SK-N-SH (cell line): Measurements from ENCODE around the gene RELCH. TPM values are rescaled to one million over a fixed set of nuclear protein-coding genes. Genes with fewer than 3 reads are reported as not detected.

Experiments
- CTCF ChIA-PET: fragments of 300-600, 350-600 bp; formaldehyde crosslinking; extraction: SDS; loops from one replicate; lab custom pipeline; 2021; lab: Yijun Ruan, JAX
- POLR2A ChIA-PET: fragments of 350-600 bp; sonication (Branson Sonifier 250); formaldehyde crosslinking; extraction: SDS; loops from one replicate; lab custom pipeline; 2020; ENCODE audit warnings: antibody characterized with exemption, inconsistent platforms; lab: Yijun Ruan, JAX
- DNase-seq: peaks from one replicate; pipeline ENCODE4 v3.0.0; 2012
- H2AFZ ChIP-seq: fragments of 200-600 bp; sonication (generic); 2 replicates; pipeline ENCODE4 v1.8.1; 2016; ENCODE audit warnings: antibody characterized with exemption, mild to moderate bottlenecking, low read depth
- H3F3A ChIP-seq: fragments of 200-600 bp; sonication (generic); replicated peaks from 2 replicates; pipeline ENCODE3; 2016; ENCODE audit warnings: antibody characterized with exemption, mild to moderate bottlenecking; ENCODE audit not compliant: insufficient read depth
- H3K27ac ChIP-seq, 2 experiments: fragments of 200-500 bp in 1 of 2; fragments of 200-600 bp in 1 of 2; sonication (Bioruptor generic) in 1 of 2; sonication (generic), shearing (Covaris generic) in 1 of 2; 2 replicates each; pipeline versions ENCODE4 v1.5.1 to v1.6.1; 2014 to 2016; ENCODE audit warnings: low read depth in 2 of 2, inconsistent platforms in 1 of 2, low read length in 1 of 2, mild to moderate bottlenecking in 1 of 2, mixed read lengths in 1 of 2
- H3K27me3 ChIP-seq: fragments of 200-600 bp; sonication (generic), shearing (Covaris generic); 2 replicates; pipeline ENCODE4 v1.6.1; 2016; ENCODE audit warnings: mixed run types; ENCODE audit not compliant: insufficient read depth
- H3K36me3 ChIP-seq, 2 experiments: fragments of 200-500 bp in 1 of 2; fragments of 200-600 bp in 1 of 2; sonication (Bioruptor generic) in 1 of 2; sonication (generic) in 1 of 2; replicated peaks in 1 of 2; 2 replicates each; pipeline versions ENCODE3 to v1.5.1; 2014 to 2016; ENCODE audit warnings: low read length in 1 of 2, mild to moderate bottlenecking in 1 of 2; ENCODE audit not compliant: insufficient read depth in 2 of 2, control insufficient read depth in 1 of 2
- H3K4me1 ChIP-seq, 2 experiments: fragments of 200-500 bp in 1 of 2; fragments of 200-600 bp in 1 of 2; sonication (Bioruptor generic) in 1 of 2; sonication (generic), shearing (Covaris generic) in 1 of 2; 2 replicates each; pipeline versions ENCODE4 v1.5.1 to v1.6.1; 2014 to 2016; ENCODE audit warnings: low read depth in 1 of 2, low read length in 1 of 2, mixed run types in 1 of 2; ENCODE audit not compliant: insufficient read depth in 2 of 2, control insufficient read depth in 1 of 2
- H3K4me2 ChIP-seq: fragments of 200-600 bp; sonication (generic), shearing (Covaris generic); 2 replicates; pipeline ENCODE4 v1.6.1; 2017; ENCODE audit warnings: mixed run types
- H3K4me3 ChIP-seq, 2 experiments: fragments of 200-500 bp in 1 of 2; fragments of 200-600 bp in 1 of 2; sonication (Bioruptor generic) in 1 of 2; sonication (generic), shearing (Covaris generic) in 1 of 2; 2 replicates each; pipeline versions ENCODE4 v1.5.1 to v1.8.1; 2014 to 2016; ENCODE audit warnings: low read depth in 2 of 2, inconsistent platforms in 1 of 2, low read length in 1 of 2, mild to moderate bottlenecking in 1 of 2, mixed read lengths in 1 of 2, moderate library complexity in 1 of 2
- H3K79me2 ChIP-seq: fragments of 200-600 bp; sonication (generic); 2 replicates; pipeline ENCODE4 v1.8.1; 2017; ENCODE audit warnings: mild to moderate bottlenecking; ENCODE audit not compliant: insufficient read depth
- H3K9ac ChIP-seq: fragments of 200-600 bp; sonication (generic); 2 replicates; pipeline ENCODE4 v1.6.1; 2017; ENCODE audit warnings: mixed run types
- H3K9me2 ChIP-seq: fragments of 200-600 bp; sonication (generic); 2 replicates; pipeline ENCODE4 v1.6.1; 2017; ENCODE audit warnings: mixed run types
- H3K9me3 ChIP-seq: fragments of 200-600 bp; sonication (generic); 2 replicates; pipeline ENCODE4 v1.6.1; 2017; ENCODE audit warnings: mixed run types, mild to moderate bottlenecking, moderate library complexity
- H4K20me1 ChIP-seq: fragments of 200-600 bp; sonication (generic); 2 replicates; pipeline ENCODE4 v1.6.1; 2017; ENCODE audit warnings: mild to moderate bottlenecking, mixed run types; ENCODE audit not compliant: insufficient read depth
- GATA2 ChIP-seq: sonication (generic); formaldehyde crosslinking; IDR thresholded peaks from 2 replicates; pipeline ENCODE4 v1.5.0; 2020; ENCODE audit warnings: mild to moderate bottlenecking, missing genetic modification reagents
- JUND ChIP-seq: IDR thresholded peaks from 2 replicates; pipeline ENCODE4 v1.4.0; 2012
- MAX ChIP-seq: IDR thresholded peaks from 2 replicates; pipeline ENCODE4 v1.4.0; 2012; ENCODE audit warnings: low read depth
- MEF2A ChIP-seq: IDR thresholded peaks from 2 replicates; pipeline ENCODE4 v1.4.0; 2012; ENCODE audit warnings: low read depth, borderline replicate concordance
- MXI1 ChIP-seq: IDR thresholded peaks from 2 replicates; pipeline ENCODE4 v1.6.1; 2012; ENCODE audit warnings: mild to moderate bottlenecking, low read depth, low read length, improper control_type of control experiment
- POLR2AphosphoS5 ChIP-seq: IDR thresholded peaks from 2 replicates; pipeline ENCODE4 v1.6.1; 2012; ENCODE audit warnings: low read depth, low read length
- RAD21 ChIP-seq: IDR thresholded peaks from 2 replicates; pipeline ENCODE4 v1.6.1; 2012; ENCODE audit warnings: mild to moderate bottlenecking, low read length
- REST ChIP-seq: IDR thresholded peaks from 2 replicates; pipeline ENCODE4 v1.6.1; 2012; ENCODE audit warnings: mild to moderate bottlenecking, low read depth, low read length, moderate library complexity
- RFX5 ChIP-seq: IDR thresholded peaks from 2 replicates; pipeline ENCODE4 v1.6.1; 2012; ENCODE audit warnings: mild to moderate bottlenecking, improper control_type of control experiment, low read length
- SMC3 ChIP-seq: IDR thresholded peaks from 2 replicates; pipeline ENCODE4 v1.6.1; 2012; ENCODE audit warnings: low read depth, low read length, improper control_type of control experiment
- TAF1 ChIP-seq: IDR thresholded peaks from 2 replicates; pipeline ENCODE4 v1.6.1; 2012; ENCODE audit warnings: low read depth, mild to moderate bottlenecking, low read length, moderate library complexity, borderline replicate concordance
- TCF12 ChIP-seq: IDR thresholded peaks from 2 replicates; pipeline ENCODE4 v1.4.0; 2012
- WGBS: methylation state at CpG from one replicate; pipeline ENCODE4 v1.1.6; 2017; ENCODE audit warnings: low lambda C conversion rate; 5-methylcytosine and 5-hydroxymethylcytosine counted together
- polyA plus RNA-seq, 3 experiments: library from polyadenylated mRNA; depleted of rRNA; stranded (reverse); fragments of >200 nt; gene quantifications; 2 replicates each; pipeline ENCODE4 v1.2.3, GENCODE V29; 2012
- TF ChIP-seq, protein P1 (sequence below): fragments of 200-600 bp; sonication (generic); IDR thresholded peaks from 2 replicates; pipeline ENCODE4 v1.6.1; 2017; ENCODE audit warnings: antibody characterized with exemption, mild to moderate bottlenecking, moderate library complexity
- TF ChIP-seq, protein P2 (sequence below): fragments of 150-350 bp; IDR thresholded peaks from 2 replicates; pipeline ENCODE4 v1.6.1; 2017; ENCODE audit warnings: antibody characterized with exemption, low read length, low read depth, borderline replicate concordance

RELCH gene
- polyA plus RNA-seq, 1 of the 3 experiments (the other 2 are of a cell fraction): 7.4 TPM

DNA sequence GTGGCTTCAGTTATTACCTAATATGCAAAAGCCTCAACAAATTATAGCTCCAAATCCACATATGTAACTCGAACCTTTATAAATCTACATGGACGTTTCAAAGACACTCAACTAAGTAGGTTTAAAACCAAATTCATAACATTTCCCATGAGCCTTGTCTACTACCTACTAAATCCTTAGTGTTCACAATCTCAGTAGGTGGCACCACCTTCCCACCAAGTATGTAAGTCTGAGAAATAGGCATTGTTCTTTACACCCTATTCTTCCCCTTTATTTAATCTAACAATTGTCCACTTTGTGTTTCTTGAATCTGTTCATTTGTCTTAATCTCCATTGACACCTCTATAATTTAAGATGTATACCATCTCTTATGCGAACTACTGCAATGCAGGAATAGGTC is 4.8 kb upstream of the RELCH start:
- Histone ChIP-seq H3K9me2 (no peaks in the 10 kb centered on the region), H2AFZ (no peak overlapping the region), H3F3A (peaks cover 12% of the 10 kb centered on the region), H3K79me2 (peaks cover 35% of the 10 kb centered on the region), H4K20me1 (peaks cover 5% of the 10 kb centered on the region; the same call in 1 of the 2 replicates), H3K4me3 (no peak overlapping the region), H3K27me3 (no peaks in the 10 kb centered on the region), H3K9ac (no peak overlapping the region), H3K4me1 (peaks cover 0 to 10% of the 10 kb centered on the region in 2 experiments; a peak in 2 of 4 replicates), H3K27ac (no peak overlapping the region), H3K9me3 (no peaks in the 10 kb centered on the region), H3K4me2 (no peak overlapping the region), H3K36me3 (no peaks in the 10 kb centered on the region)
- CTCF ChIA-PET: interaction anchor here (0.7 to 9.3 kb wide), 6 partner anchors 26 to 1256 kb away, joined by 3 to 120 read pairs (median 4); no protein-coding TSS in a partner anchor
- TF ChIP-seq TAF1 (no peak), POLR2AphosphoS5 (no peak)
- POLR2A ChIA-PET: no interaction called here
- no peak for DNase-seq
- 85% methylated on average over 3 of the region's 3 CpGs for WGBS

GRCh38 chr18:62183578-62184195 is 3.4 kb upstream of the RELCH start:
- H3K27ac ChIP-seq: no peak overlapping the region
- H3K4me2 ChIP-seq: no peak overlapping the region
- TF ChIP-seq, protein P1, sequence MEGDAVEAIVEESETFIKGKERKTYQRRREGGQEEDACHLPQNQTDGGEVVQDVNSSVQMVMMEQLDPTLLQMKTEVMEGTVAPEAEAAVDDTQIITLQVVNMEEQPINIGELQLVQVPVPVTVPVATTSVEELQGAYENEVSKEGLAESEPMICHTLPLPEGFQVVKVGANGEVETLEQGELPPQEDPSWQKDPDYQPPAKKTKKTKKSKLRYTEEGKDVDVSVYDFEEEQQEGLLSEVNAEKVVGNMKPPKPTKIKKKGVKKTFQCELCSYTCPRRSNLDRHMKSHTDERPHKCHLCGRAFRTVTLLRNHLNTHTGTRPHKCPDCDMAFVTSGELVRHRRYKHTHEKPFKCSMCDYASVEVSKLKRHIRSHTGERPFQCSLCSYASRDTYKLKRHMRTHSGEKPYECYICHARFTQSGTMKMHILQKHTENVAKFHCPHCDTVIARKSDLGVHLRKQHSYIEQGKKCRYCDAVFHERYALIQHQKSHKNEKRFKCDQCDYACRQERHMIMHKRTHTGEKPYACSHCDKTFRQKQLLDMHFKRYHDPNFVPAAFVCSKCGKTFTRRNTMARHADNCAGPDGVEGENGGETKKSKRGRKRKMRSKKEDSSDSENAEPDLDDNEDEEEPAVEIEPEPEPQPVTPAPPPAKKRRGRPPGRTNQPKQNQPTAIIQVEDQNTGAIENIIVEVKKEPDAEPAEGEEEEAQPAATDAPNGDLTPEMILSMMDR: peak; percentile 94
- TF ChIP-seq SMC3 (peak; percentile 66), JUND (no peak), RAD21 (peak; percentile 91)
- POLR2A ChIA-PET: no interaction called here
- no peaks in the 10 kb centered on the region for H3K9me2 ChIP-seq
- no peak overlapping the region for H2AFZ ChIP-seq
- 0% methylated on average over 2 of the region's 2 CpGs for WGBS
- peak; percentile 30 for DNase-seq
- H3K9ac ChIP-seq: no peak overlapping the region
- CTCF ChIA-PET: interaction anchor here (0.6 to 9.3 kb wide), 12 partner anchors 9 to 798 kb away, joined by 3 to 120 read pairs (median 4); no protein-coding TSS in a partner anchor
- H3K4me3 ChIP-seq: peak overlapping the region in 1 of 2 experiments; percentile 44; a peak in 1 of 4 replicates
- peaks cover 50% of the 10 kb centered on the region for H3K79me2 ChIP-seq
- peaks cover 14% of the 10 kb centered on the region for H4K20me1 ChIP-seq
- no peaks in the 10 kb centered on the region for H3K9me3 ChIP-seq
- H3K4me1 ChIP-seq: peaks cover 4 to 10% of the 10 kb centered on the region in 2 experiments; a peak in 3 of 4 replicates
- H3K27me3 ChIP-seq: no peaks in the 10 kb centered on the region
- peaks cover 12% of the 10 kb centered on the region for H3F3A ChIP-seq
- no peaks in the 10 kb centered on the region for H3K36me3 ChIP-seq

- Histone ChIP-seq H3K27ac (peak overlapping the region; percentile 66 to 77), H3K4me3 (peak overlapping the region; percentile 97 to 100), H3K9me3 (no peaks in the 10 kb centered on the region), H3K9me2 (no peaks in the 10 kb centered on the region), H3K27me3 (no peaks in the 10 kb centered on the region), H3F3A (peaks cover 12% of the 10 kb centered on the region), H3K79me2 (peaks cover 77% of the 10 kb centered on the region), H2AFZ (peak overlapping the region; percentile 100), H3K36me3 (peaks cover 0 to 7% of the 10 kb centered on the region in 2 experiments), H4K20me1 (peaks cover 36% of the 10 kb centered on the region), H3K4me2 (peak overlapping the region; percentile 97), H3K9ac (peak overlapping the region; percentile 75), H3K4me1 (peaks cover 9 to 17% of the 10 kb centered on the region in 2 experiments; a peak in 3 of 4 replicates)
- peak; percentile 46 for DNase-seq
- ChIA-PET POLR2A (no interaction called here), CTCF (interaction anchor here (1.1 to 9.3 kb wide), 4 partner anchors 11 to 397 kb away, joined by 3 to 120 read pairs (median 5); no protein-coding TSS in a partner anchor)
- WGBS: 1% methylated on average over 12 of the region's 12 CpGs
- TF ChIP-seq TCF12 (no peak), RFX5 (no peak), REST (no peak), MXI1 (peak; percentile 87), TAF1 (no peak; the same call in 1 of the 2 replicates), MEF2A (no peak), GATA2 (CRISPR knock-in tag) (no peak), MAX (peak; percentile 71; the same call in 1 of the 2 replicates)
- TF ChIP-seq, protein P2, sequence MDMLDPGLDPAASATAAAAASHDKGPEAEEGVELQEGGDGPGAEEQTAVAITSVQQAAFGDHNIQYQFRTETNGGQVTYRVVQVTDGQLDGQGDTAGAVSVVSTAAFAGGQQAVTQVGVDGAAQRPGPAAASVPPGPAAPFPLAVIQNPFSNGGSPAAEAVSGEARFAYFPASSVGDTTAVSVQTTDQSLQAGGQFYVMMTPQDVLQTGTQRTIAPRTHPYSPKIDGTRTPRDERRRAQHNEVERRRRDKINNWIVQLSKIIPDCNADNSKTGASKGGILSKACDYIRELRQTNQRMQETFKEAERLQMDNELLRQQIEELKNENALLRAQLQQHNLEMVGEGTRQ: no peak
Measured at GRCh38 chr18:62186499-62186773, 619 bp upstream of the RELCH start.
